H1 (cell line): ENCODE data around the gene DLG1. TPM values are rescaled to one million over a fixed set of nuclear protein-coding genes. Genes with fewer than 3 reads are reported as not detected.

Experiments
- CTCF ChIA-PET: fragments of 300-600 bp; sonication (Branson Sonifier 250); formaldehyde crosslinking; loops from one replicate; lab custom pipeline; 2021; ENCODE audit not compliant: partially characterized antibody; lab: Charles Lee
- POLR2A ChIA-PET: fragments of 300-600 bp; sonication (Branson Sonifier 250); formaldehyde crosslinking; loops from one replicate; lab custom pipeline; 2021; ENCODE audit warnings: inconsistent platforms; ENCODE audit not compliant: partially characterized antibody; lab: Charles Lee
- DNase-seq, 2 experiments: peaks; one replicate each; pipeline versions ENCODE4 v3.0.0 to v3.0.0-alpha.2; 2010 to 2022; ENCODE audit warnings: low spot score in 2 of 2, low read depth in 1 of 2, mixed read lengths in 1 of 2
- FAIRE-seq: peaks from 2 replicates; lab custom pipeline; 2011; peaks lifted over from hg19 to GRCh38; lab: Jason Lieb, UNC
- H2AFZ ChIP-seq: 2 replicates; pipeline ENCODE4 v1.8.1; 2012; ENCODE audit warnings: low read length, inconsistent platforms
- H2AK5ac ChIP-seq: 2 replicates; pipeline ENCODE4 v1.6.1; 2013; ENCODE audit warnings: low read depth, low read length
- H2BK120ac ChIP-seq: replicated peaks from 2 replicates; pipeline ENCODE3; 2013; ENCODE audit warnings: low read depth, low read length, inconsistent platforms
- H2BK12ac ChIP-seq: 2 replicates; pipeline ENCODE4 v1.6.1; 2013; ENCODE audit warnings: low read depth, low read length
- H2BK15ac ChIP-seq: 2 replicates; pipeline ENCODE4 v1.6.1; 2013; ENCODE audit warnings: low read length
- H2BK20ac ChIP-seq: 2 replicates; pipeline ENCODE4 v1.6.1; 2013; ENCODE audit warnings: low read length
- H2BK5ac ChIP-seq: 2 replicates; pipeline ENCODE4 v1.6.1; 2013; ENCODE audit warnings: low read depth, low read length
- H3K14ac ChIP-seq: 2 replicates; pipeline ENCODE4 v1.6.1; 2013; ENCODE audit warnings: inconsistent platforms; ENCODE audit not compliant: insufficient read length
- H3K18ac ChIP-seq: 2 replicates; pipeline ENCODE4 v1.6.1; 2013; ENCODE audit warnings: low read length; ENCODE audit errors: extremely low read depth
- H3K23ac ChIP-seq: 2 replicates; pipeline ENCODE4 v1.6.1; 2013; ENCODE audit warnings: inconsistent platforms; ENCODE audit not compliant: insufficient read length
- H3K23me2 ChIP-seq: 2 replicates; pipeline ENCODE4 v1.6.1; 2013; ENCODE audit warnings: low read depth, low read length
- H3K27ac ChIP-seq: 2 replicates; pipeline ENCODE4 v1.6.1; 2011; ENCODE audit warnings: low read depth, low read length, inconsistent platforms
- H3K27me3 ChIP-seq, 4 experiments: replicated peaks in 1 of 4; 1 replicate in 1 of 4; 2 replicates in 3 of 4; pipeline versions ENCODE4 v1.6.1 to v1.8.1; 2011 to 2013; ENCODE audit warnings: low read length in 3 of 4, mild to moderate bottlenecking in 3 of 4, inconsistent platforms in 2 of 4, mixed read lengths in 2 of 4, moderate library complexity in 1 of 4; ENCODE audit not compliant: control insufficient read depth in 3 of 4, insufficient read depth in 3 of 4; ENCODE audit errors: extremely low read depth in 1 of 4
- H3K36me3 ChIP-seq, 4 experiments: 2 replicates each; pipeline versions ENCODE4 v1.6.1 to v1.8.1; 2011 to 2013; ENCODE audit warnings: mild to moderate bottlenecking in 4 of 4, low read length in 3 of 4, moderate library complexity in 2 of 4, control low read depth in 1 of 4, inconsistent platforms in 1 of 4; ENCODE audit not compliant: insufficient read depth in 4 of 4, control insufficient read depth in 2 of 4
- H3K4ac ChIP-seq: replicated peaks from 2 replicates; pipeline ENCODE3; 2013; ENCODE audit warnings: low read length, low read depth, mixed read lengths, inconsistent platforms; ENCODE audit not compliant: insufficient read length
- H3K4me1 ChIP-seq, 4 experiments: replicated peaks in 1 of 4; 1 replicate in 1 of 4; 2 replicates in 3 of 4; pipeline versions ENCODE4 v1.6.1 to v1.8.1; 2011 to 2013; ENCODE audit warnings: low read length in 3 of 4, inconsistent platforms in 2 of 4, mixed read lengths in 1 of 4; ENCODE audit not compliant: insufficient read depth in 4 of 4, control insufficient read depth in 3 of 4
- H3K4me2 ChIP-seq, 2 experiments: 2 replicates each; pipeline versions ENCODE4 v1.6.1 to v1.8.1; 2011 to 2013; ENCODE audit warnings: low read depth in 2 of 2, low read length in 2 of 2, control low read depth in 1 of 2, inconsistent platforms in 1 of 2, mild to moderate bottlenecking in 1 of 2; ENCODE audit not compliant: insufficient read depth in 1 of 2
- H3K4me3 ChIP-seq, 4 experiments: fragments of 200-600, 300-600 bp in 1 of 4; sonication (generic), shearing (Covaris generic), sonication (Bioruptor Twin) in 1 of 4; 2 replicates each; pipeline versions ENCODE4 v1.5.1 to v1.8.1; 2011 to 2016; ENCODE audit warnings: low read length in 4 of 4, low read depth in 3 of 4, control low read depth in 2 of 4, inconsistent platforms in 2 of 4, mild to moderate bottlenecking in 2 of 4, mixed read lengths in 1 of 4, moderate library complexity in 1 of 4; ENCODE audit not compliant: insufficient read depth in 2 of 4; ENCODE audit errors: extremely low read depth in 1 of 4
- H3K56ac ChIP-seq: replicated peaks from 2 replicates; pipeline ENCODE3; 2013; ENCODE audit warnings: low read depth, mild to moderate bottlenecking, mixed read lengths, low read length, inconsistent platforms; ENCODE audit not compliant: insufficient read length
- H3K79me1 ChIP-seq: 2 replicates; pipeline ENCODE4 v1.6.1; 2013; ENCODE audit warnings: low read depth, low read length, control low read depth
- H3K79me2 ChIP-seq, 2 experiments: 2 replicates each; pipeline versions ENCODE4 v1.6.1 to v1.8.1; 2012 to 2013; ENCODE audit warnings: low read length in 2 of 2, mild to moderate bottlenecking in 2 of 2, inconsistent platforms in 1 of 2; ENCODE audit not compliant: insufficient read depth in 2 of 2, control insufficient read depth in 1 of 2
- H3K9ac ChIP-seq, 4 experiments: replicated peaks in 1 of 4; 1 replicate in 1 of 4; 2 replicates in 3 of 4; pipeline versions ENCODE4 v1.6.1 to v1.8.1; 2011 to 2013; ENCODE audit warnings: low read depth in 3 of 4, low read length in 3 of 4, control low read depth in 2 of 4, mild to moderate bottlenecking in 2 of 4, moderate library complexity in 2 of 4, inconsistent platforms in 1 of 4; ENCODE audit errors: extremely low read depth in 1 of 4
- H3K9me3 ChIP-seq, 2 experiments: 2 replicates each; pipeline versions ENCODE4 v1.6.1 to v1.8.1; 2012 to 2013; ENCODE audit warnings: mild to moderate bottlenecking in 2 of 2, moderate library complexity in 2 of 2, control low read depth in 1 of 2, inconsistent platforms in 1 of 2, low read depth in 1 of 2, low read length in 1 of 2, mixed read lengths in 1 of 2; ENCODE audit not compliant: insufficient read depth in 2 of 2
- H4K20me1 ChIP-seq, 2 experiments: replicated peaks in 1 of 2; 2 replicates each; pipeline versions ENCODE3 to v1.8.1; 2011 to 2013; ENCODE audit warnings: inconsistent platforms in 2 of 2, low read length in 2 of 2, mild to moderate bottlenecking in 1 of 2; ENCODE audit not compliant: insufficient read depth in 2 of 2, control insufficient read depth in 1 of 2
- H4K5ac ChIP-seq: 2 replicates; pipeline ENCODE4 v1.6.1; 2013; ENCODE audit warnings: low read length, low read depth, mixed read lengths, inconsistent platforms; ENCODE audit not compliant: insufficient read length
- H4K8ac ChIP-seq: 2 replicates; pipeline ENCODE4 v1.8.0; 2013; ENCODE audit warnings: mild to moderate bottlenecking, moderate library complexity, low read length, inconsistent platforms; ENCODE audit not compliant: insufficient read depth; ENCODE audit errors: extremely low read depth
- H4K91ac ChIP-seq: replicated peaks from 2 replicates; pipeline ENCODE3; 2013; ENCODE audit warnings: low read length, mixed read lengths, inconsistent platforms; ENCODE audit not compliant: insufficient read length
- WGBS, 2 experiments: shearing (Covaris generic) in 1 of 2; methylation state at CpG; one replicate each; pipeline versions ENCODE4 v1.1.6 to v1.1.7; 2013 to 2015; ENCODE audit warnings: low lambda C conversion rate in 2 of 2, mixed read lengths in 2 of 2, inconsistent platforms in 1 of 2, low coverage in 1 of 2, missing lambda C conversion rate in 1 of 2; ENCODE audit not compliant: insufficient replicate concordance in 2 of 2, insufficient coverage in 1 of 2, insufficient read length in 1 of 2; ENCODE audit errors: extremely low coverage in 1 of 2, missing lambda C conversion rate in 1 of 2; 5-methylcytosine and 5-hydroxymethylcytosine counted together
- polyA plus RNA-seq, 7 experiments: library from polyadenylated mRNA; depleted of rRNA in 3 of 7; stranded (reverse) in 5 of 7; unstranded in 2 of 7; fragments of >200 nt in 5 of 7; fragments of 200-250 nt in 2 of 7; gene quantifications; 1 replicate in 5 of 7; 2 replicates in 1 of 7; 4 replicates in 1 of 7; pipeline versions ENCODE4 v1.2.1 to v1.2.3, GENCODE V29; 2011 to 2013; ENCODE audit warnings: missing spikeins in 2 of 7, mixed read lengths in 2 of 7
- total RNA-seq: library from RNA; stranded (reverse); fragmentation: NEBNext Ultra II Directional; extraction: Animal tissue kit (Norgen Biotek cat#: 25700); gene quantifications from 2 replicates; pipeline ENCODE4 v1.2.1, GENCODE V29; 2021

DLG1 gene
- total and polyA plus RNA-seq, 2 of the 8 experiments (the other 6 are each of a cell fraction or from before 2014, with no cell fraction given), result 13.4 to 78.8 TPM

- H3K27me3 ChIP-seq, result peaks cover 0 to 2% (median 0%) of the 10 kb centered on the region in 4 experiments; a peak in 1 of 7 replicates
- no peak overlapping the region for H3K23ac ChIP-seq
- H3K4me1 ChIP-seq, result no peaks in the 10 kb centered on the region
- no peaks in the 10 kb centered on the region for H3K36me3 ChIP-seq
- no peak overlapping the region for H4K5ac ChIP-seq
- WGBS, 2 experiments, result 94% methylated on average over 3 of the region's 3 CpGs; no CpG with 5 or more reads in 1 of the 2 experiments
- no peaks in the 10 kb centered on the region for H3K23me2 ChIP-seq
- no peak overlapping the region for H4K8ac ChIP-seq
- H2BK15ac ChIP-seq, result no peak overlapping the region
- no peak overlapping the region for H3K18ac ChIP-seq
- peaks cover 0 to 14% of the 10 kb centered on the region in 2 experiments; a peak in 2 of 4 replicates for H3K79me2 ChIP-seq
- no peak overlapping the region for H2AFZ ChIP-seq
- no peaks in the 10 kb centered on the region for H3K9me3 ChIP-seq
- no peak overlapping the region for H3K4me3 ChIP-seq
- no peak overlapping the region for H3K4me2 ChIP-seq
- no peak for DNase-seq
- no peak overlapping the region for H2BK5ac ChIP-seq
- no peak overlapping the region for H3K4ac ChIP-seq
- no peaks in the 10 kb centered on the region for H4K20me1 ChIP-seq
- no peak overlapping the region for H3K14ac ChIP-seq
- H3K79me1 ChIP-seq, result no peaks in the 10 kb centered on the region
- CTCF ChIA-PET, result no interaction called here
- no peak overlapping the region for H2BK120ac ChIP-seq
- H2BK12ac ChIP-seq, result no peak overlapping the region
- POLR2A ChIA-PET, result no interaction called here
- H3K9ac ChIP-seq, result no peak overlapping the region
- H3K56ac ChIP-seq, result no peak overlapping the region
- H2AK5ac ChIP-seq, result no peak overlapping the region
- no peak overlapping the region for H2BK20ac ChIP-seq
- FAIRE-seq, result no peak
- no peak overlapping the region for H4K91ac ChIP-seq
- H3K27ac ChIP-seq, result no peak overlapping the region
These were observed 148.9 kb downstream of the DLG1 start for GRCh38 chr3:197149528-197149927.
